ENCODE measurements around the gene NHP2. TPM values are rescaled to one million over a fixed set of nuclear protein-coding genes. Genes with fewer than 3 reads are reported as not detected.

The NHP2 gene
- total and polyA plus RNA-seq, 8 donors: 4.0 to 182 (median 82.6) TPM

GRCh38 chr5:178162481-178162880 lies 8.8 kb upstream of the NHP2 start:
- 66 to 83% (median 74%) methylated on average over 9 of the region's 9 CpGs for WGBS, 5 donors
- no peak overlapping the region for H3K27ac ChIP-seq
- no peaks in the 10 kb centered on the region for H3K9me3 ChIP-seq
- intact Hi-C loops (cut with DNase I; ENCODE audit: low total_unique reads): loop anchor here (5.0 kb wide), 1 partner anchor 90 kb away; no protein-coding TSS in a partner anchor
- TF ChIP-seq POLR2A (IDR thresholded peaks at IDR 0.05) (no peak), EP300 (IDR thresholded peaks at IDR 0.05) (no peak), POLR2AphosphoS5 (IDR thresholded peaks at IDR 0.05) (no peak), CTCF (IDR thresholded peaks at IDR 0.05) (no peak)
- no peak for DNase-seq
- no peak overlapping the region for H3K4me3 ChIP-seq
- H3K27me3 ChIP-seq: peaks cover 0 to 40% (median 23%) of the 10 kb centered on the region in 3 donors
- peaks cover 0 to 11% (median 9%) of the 10 kb centered on the region in 4 donors for H3K4me1 ChIP-seq
- no peaks in the 10 kb centered on the region for H3K36me3 ChIP-seq

DNA sequence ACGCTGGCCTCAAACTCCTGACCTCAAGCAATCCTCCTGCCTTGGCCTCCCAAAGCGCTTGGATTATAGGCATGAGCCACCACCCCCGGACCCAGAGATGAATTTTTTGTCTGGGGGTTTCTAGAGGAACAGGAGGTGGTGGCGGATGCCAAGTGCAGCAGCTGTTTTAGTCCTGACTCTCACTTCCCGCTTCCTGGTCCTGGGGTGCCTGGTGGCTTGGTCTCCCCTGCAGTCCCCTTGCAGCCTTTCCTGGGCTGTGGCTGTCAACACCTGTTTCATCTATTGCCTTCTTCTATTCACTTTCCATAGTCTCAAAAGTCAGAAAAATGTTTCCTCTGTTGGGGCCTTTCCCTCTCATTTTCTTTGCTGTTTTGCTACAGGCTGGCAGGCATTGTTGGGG lies 6.5 kb upstream of the NHP2 start:
- Histone ChIP-seq H3K27me3 (peaks cover 0 to 21% (median 15%) of the 10 kb centered on the region in 3 donors), H3K36me3 (no peaks in the 10 kb centered on the region), H3K4me1 (peaks cover 0 to 11% (median 9%) of the 10 kb centered on the region in 4 donors), H3K4me3 (no peak overlapping the region), H3K9me3 (no peaks in the 10 kb centered on the region), H3K27ac (no peak overlapping the region)
- TF ChIP-seq CTCF (IDR thresholded peaks at IDR 0.05) (no peak), POLR2AphosphoS5 (IDR thresholded peaks at IDR 0.05) (no peak), POLR2A (IDR thresholded peaks at IDR 0.05) (no peak), EP300 (IDR thresholded peaks at IDR 0.05) (no peak)
- intact Hi-C loops (cut with DNase I; ENCODE audit: low total_unique reads): loop anchor here (5.0 kb wide), 1 partner anchor 88 kb away; no protein-coding TSS in a partner anchor
- no peak for DNase-seq
- 85 to 91% (median 88%) methylated on average over 5 of the region's 5 CpGs for WGBS, 5 donors

DNA sequence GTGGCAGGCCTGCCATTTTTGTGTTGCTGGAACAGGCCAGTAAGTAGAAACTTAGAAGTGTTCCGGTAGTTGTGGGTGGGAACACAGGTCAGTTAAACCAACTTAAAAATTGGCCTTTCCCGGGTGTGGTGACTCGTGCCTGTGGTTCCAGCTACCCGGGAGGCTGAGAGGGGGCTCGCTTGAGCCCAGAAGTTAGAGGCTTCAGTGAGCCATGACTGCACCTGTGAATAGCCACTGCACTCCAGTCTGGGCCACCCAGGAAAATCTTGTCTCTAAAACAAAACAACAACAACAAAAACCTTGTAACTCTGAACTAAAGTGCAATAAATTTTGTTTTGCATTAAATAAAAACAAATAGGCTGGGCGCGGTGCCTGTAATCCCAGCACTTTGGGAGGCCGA lies 1.4 kb upstream of the NHP2 start:
- Histone ChIP-seq H3K27ac (no peak overlapping the region), H3K4me3 (no peak overlapping the region), H3K4me1 (peaks cover 10 to 32% (median 31%) of the 10 kb centered on the region in 4 donors), H3K36me3 (peaks cover 9 to 15% (median 14%) of the 10 kb centered on the region in 4 donors), H3K9me3 (no peaks in the 10 kb centered on the region), H3K27me3 (no peaks in the 10 kb centered on the region)
- TF ChIP-seq POLR2A (IDR thresholded peaks at IDR 0.05): no peak
- no peak for TF ChIP-seq EP300 (IDR thresholded peaks at IDR 0.05)
- no peak for TF ChIP-seq POLR2AphosphoS5 (IDR thresholded peaks at IDR 0.05)
- TF ChIP-seq CTCF (IDR thresholded peaks at IDR 0.05): no peak
- intact Hi-C loops (cut with DNase I; ENCODE audit: low total_unique reads): no loop called here
- no peak for DNase-seq
- WGBS, 5 donors: 74 to 82% (median 80%) methylated on average over 8 of the region's 8 CpGs

DNA sequence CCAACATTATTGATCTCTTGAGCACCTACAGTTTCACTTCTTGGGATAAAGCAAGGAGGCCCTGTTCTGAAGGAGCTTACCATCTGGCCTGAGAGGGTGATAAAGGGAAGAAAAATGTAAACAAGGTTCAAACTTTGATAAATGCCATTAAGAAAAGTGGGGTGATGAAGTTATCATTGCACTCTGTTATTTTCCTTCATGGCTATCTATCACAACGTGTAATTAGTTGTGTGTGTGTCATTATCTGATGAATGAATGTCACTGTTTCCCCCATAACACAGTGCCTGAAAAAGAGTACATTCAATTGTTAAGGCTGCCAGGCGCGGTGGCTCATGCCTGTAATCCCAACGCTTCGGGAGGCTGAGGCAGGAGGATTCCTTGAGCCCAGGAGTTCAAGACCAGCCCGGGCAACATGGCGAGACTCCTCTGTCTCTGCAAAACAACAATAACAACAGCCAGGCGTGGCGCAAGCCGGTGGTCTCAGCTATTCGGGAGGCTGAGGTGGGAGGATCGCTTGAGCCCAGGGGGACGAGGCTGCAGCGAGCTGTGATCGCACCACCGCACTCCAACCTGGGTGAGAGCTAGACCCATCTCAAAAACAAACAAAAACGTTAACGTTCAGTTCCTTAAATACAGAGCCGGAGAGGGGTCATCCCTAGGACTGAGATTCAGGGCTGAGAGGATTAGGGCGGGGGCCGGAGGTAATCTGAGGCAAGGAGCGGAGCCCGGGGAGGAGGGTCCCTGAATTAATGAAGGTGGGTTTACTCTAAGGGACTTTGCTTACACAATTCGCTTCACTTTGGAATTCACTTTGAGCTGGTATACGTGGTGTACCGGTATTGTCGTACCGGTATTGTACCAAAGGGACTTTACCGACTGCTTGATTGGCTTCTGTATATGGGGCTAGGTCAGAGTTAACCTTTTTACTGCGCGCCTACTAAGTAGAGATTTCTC lies 917 bp downstream of the NHP2 start:
- no peaks in the 10 kb centered on the region for H3K9me3 ChIP-seq
- H3K4me1 ChIP-seq: peaks cover 10 to 32% (median 31%) of the 10 kb centered on the region in 4 donors
- 39 to 45% (median 43%) methylated on average over 31 of the region's 31 CpGs for WGBS, 5 donors
- H3K27ac ChIP-seq: peak overlapping the region in 4 of 5 donors; percentile 79 to 88 (median 84)
- peak overlapping the region; percentile 74 to 96 (median 85) for H3K4me3 ChIP-seq
- H3K27me3 ChIP-seq: no peaks in the 10 kb centered on the region
- peaks cover 32 to 38% (median 37%) of the 10 kb centered on the region in 4 donors for H3K36me3 ChIP-seq
- TF ChIP-seq POLR2A (IDR thresholded peaks at IDR 0.05): no peak
- TF ChIP-seq POLR2AphosphoS5 (IDR thresholded peaks at IDR 0.05): no peak
- TF ChIP-seq EP300 (IDR thresholded peaks at IDR 0.05): no peak
- TF ChIP-seq CTCF (IDR thresholded peaks at IDR 0.05): no peak
- intact Hi-C loops (cut with DNase I; ENCODE audit: low total_unique reads): no loop called here
- DNase-seq: no peak
